Tibial nerve (tissue), 4 donors: Measurements from ENCODE around the gene ALPK3. TPM values are rescaled to one million over a fixed set of nuclear protein-coding genes. Genes with fewer than 3 reads are reported as not detected.

ENCODE experiments used
- DNase-seq, 2 donors: peaks; one replicate each; pipeline ENCODE4 v3.0.0-alpha.2; 2019; ENCODE audit warnings: low spot score in 2 of 2
- H3K27ac ChIP-seq, 4 donors: fragments of 200-600 bp; sonication (generic) in 3 of 4; one replicate each; pipeline ENCODE4 v1.5.1; 2017 to 2019; ENCODE audit warnings: mild to moderate bottlenecking in 1 of 4
- H3K27me3 ChIP-seq, 2 donors: fragments of 200-600 bp; sonication (generic) in 1 of 2; one replicate each; pipeline versions ENCODE4 v1.5.1 to v1.6.0; 2017 to 2019
- H3K36me3 ChIP-seq, 3 donors: fragments of 200-600 bp; sonication (generic); one replicate each; pipeline ENCODE4 v1.5.1; 2018 to 2019
- H3K4me1 ChIP-seq, 4 donors: fragments of 200-600 bp; sonication (generic) in 3 of 4; one replicate each; pipeline ENCODE4 v1.5.1; 2017 to 2019
- H3K4me3 ChIP-seq, 4 donors: fragments of 200-600 bp; sonication (generic) in 3 of 4; one replicate each; pipeline ENCODE4 v1.5.1; 2017 to 2019; ENCODE audit warnings: mild to moderate bottlenecking in 1 of 4, moderate library complexity in 1 of 4
- H3K9me3 ChIP-seq, 4 donors: fragments of 200-600 bp; sonication (generic) in 3 of 4; one replicate each; pipeline ENCODE4 v1.5.1; 2017 to 2019
- CTCF ChIP-seq, 5 experiments: fragments of 200-600 bp in 3 of 5; fragments of 450-650 bp in 2 of 5; sonication (generic) in 3 of 5; IDR thresholded peaks; one replicate each; pipeline ENCODE4 v1.5.1; 2016 to 2019; ENCODE audit warnings: antibody characterized with exemption in 5 of 5, mild to moderate bottlenecking in 3 of 5, moderate library complexity in 2 of 5
- EP300 ChIP-seq, 2 donors: sonication (generic); formaldehyde crosslinking; IDR thresholded peaks; one replicate each; pipeline ENCODE4 v1.6.1; 2017; ENCODE audit warnings: antibody characterized with exemption in 2 of 2, mild to moderate bottlenecking in 1 of 2
- POLR2A ChIP-seq, 2 donors: fragments of 450-650 bp; IDR thresholded peaks; one replicate each; pipeline ENCODE4 v1.6.1; 2017; ENCODE audit warnings: antibody characterized with exemption in 2 of 2, mild to moderate bottlenecking in 2 of 2, moderate library complexity in 2 of 2
- WGBS, 2 donors: methylation state at CpG; one replicate each; pipeline ENCODE4 v1.1.5; 2018; 5-methylcytosine and 5-hydroxymethylcytosine counted together
- total RNA-seq, 4 donors: library from RNA; depleted of rRNA; stranded (reverse); fragments of >200 nt; gene quantifications; one replicate each; pipeline ENCODE4 v1.1.0, GENCODE V29; 2016

The ALPK3 gene
- total RNA-seq, 4 donors from 2014 or later, result 2.4 to 7.1 (median 4.7) TPM

- peaks cover 0 to 16% (median 0%) of the 10 kb centered on the region in 4 donors for H3K4me1 ChIP-seq
- no peak for DNase-seq
- WGBS, 2 donors, result 48 to 63% methylated on average over 7 of the region's 7 CpGs
- no peak for TF ChIP-seq EP300 (IDR thresholded peaks at IDR 0.05)
- TF ChIP-seq CTCF (IDR thresholded peaks at IDR 0.05), result no peak
- no peak for TF ChIP-seq POLR2A (IDR thresholded peaks at IDR 0.05)
- H3K4me3 ChIP-seq, result no peak overlapping the region
- H3K27ac ChIP-seq, result no peak overlapping the region
- H3K9me3 ChIP-seq, result no peaks in the 10 kb centered on the region
- no peaks in the 10 kb centered on the region for H3K27me3 ChIP-seq
- H3K36me3 ChIP-seq, result no peaks in the 10 kb centered on the region
Measured at GRCh38 chr15:84864444-84864795, 47.3 kb downstream of the ALPK3 start.

- Histone ChIP-seq H3K27me3 (no peaks in the 10 kb centered on the region), H3K9me3 (no peaks in the 10 kb centered on the region), H3K4me3 (no peak overlapping the region), H3K27ac (no peak overlapping the region), H3K4me1 (peaks cover 0 to 16% (median 0%) of the 10 kb centered on the region in 4 donors), H3K36me3 (no peaks in the 10 kb centered on the region)
- TF ChIP-seq POLR2A (IDR thresholded peaks at IDR 0.05), result no peak
- no peak for TF ChIP-seq CTCF (IDR thresholded peaks at IDR 0.05)
- TF ChIP-seq EP300 (IDR thresholded peaks at IDR 0.05), result no peak
- no peak for DNase-seq
- 85 to 87% methylated on average over 5 of the region's 5 CpGs for WGBS, 2 donors
Measured at GRCh38 chr15:84865074-84865569, 48.0 kb downstream of the ALPK3 start.

- TF ChIP-seq CTCF (IDR thresholded peaks at IDR 0.05) (no peak), EP300 (IDR thresholded peaks at IDR 0.05) (no peak), POLR2A (IDR thresholded peaks at IDR 0.05) (no peak)
- Histone ChIP-seq H3K36me3 (no peaks in the 10 kb centered on the region), H3K9me3 (no peaks in the 10 kb centered on the region), H3K27me3 (no peaks in the 10 kb centered on the region), H3K27ac (no peak overlapping the region), H3K4me1 (peaks cover 0 to 16% (median 0%) of the 10 kb centered on the region in 4 donors), H3K4me3 (no peak overlapping the region)
- WGBS, 2 donors, result 87 to 91% methylated on average over 10 to 11 of the region's 12 CpGs
- DNase-seq, result no peak
Measured at GRCh38 chr15:84868037-84868880, 51.1 kb downstream of the ALPK3 start.

- no peaks in the 10 kb centered on the region for H3K36me3 ChIP-seq
- DNase-seq, result no peak
- H3K9me3 ChIP-seq, result no peaks in the 10 kb centered on the region
- 61 to 69% methylated on average over 3 of the region's 3 CpGs for WGBS, 2 donors
- TF ChIP-seq POLR2A (IDR thresholded peaks at IDR 0.05), result no peak
- no peak for TF ChIP-seq CTCF (IDR thresholded peaks at IDR 0.05)
- H3K4me3 ChIP-seq, result no peak overlapping the region
- no peaks in the 10 kb centered on the region for H3K27me3 ChIP-seq
- H3K4me1 ChIP-seq, result peaks cover 0 to 3% (median 0%) of the 10 kb centered on the region in 4 donors
- no peak overlapping the region for H3K27ac ChIP-seq
Measured at GRCh38 chr15:84869510-84869909, 52.4 kb downstream of the ALPK3 start.

- no peak overlapping the region for H3K27ac ChIP-seq
- H3K36me3 ChIP-seq, result no peaks in the 10 kb centered on the region
- no peaks in the 10 kb centered on the region for H3K27me3 ChIP-seq
- no peaks in the 10 kb centered on the region for H3K9me3 ChIP-seq
- TF ChIP-seq CTCF (IDR thresholded peaks at IDR 0.05) (no peak), POLR2A (IDR thresholded peaks at IDR 0.05) (no peak), EP300 (IDR thresholded peaks at IDR 0.05) (no peak)
- H3K4me3 ChIP-seq, result no peak overlapping the region
- no peak for DNase-seq
- WGBS, 2 donors, result 95 to 96% methylated on average over 9 of the region's 9 CpGs
- H3K4me1 ChIP-seq, result no peaks in the 10 kb centered on the region
Measured at GRCh38 chr15:84871428-84871985, 54.4 kb downstream of the ALPK3 start.
